KMS-11 (cell line): ENCODE results near the gene MRPS31.
A peak's percentile ranks its signal among the peaks of the same experiment; 100 is the strongest.

Experiments
- H2AFZ ChIP-seq: fragments of 200-600 bp; sonication (generic); 2 replicates; pipeline ENCODE4 v1.6.1; 2016; ENCODE audit warnings: antibody characterized with exemption, mixed run types, low read depth
- H3K27ac ChIP-seq: fragments of 200-600 bp; sonication (generic); 2 replicates; pipeline ENCODE4 v1.6.1; 2016; ENCODE audit warnings: mild to moderate bottlenecking, mixed run types
- H3K27me3 ChIP-seq: fragments of 200-600 bp; sonication (generic); 2 replicates; pipeline ENCODE4 v1.6.1; 2017; ENCODE audit warnings: mild to moderate bottlenecking, low read depth, mixed run types, moderate library complexity; ENCODE audit not compliant: insufficient read depth
- H3K36me3 ChIP-seq: fragments of 200-600 bp; sonication (generic); 2 replicates; pipeline ENCODE4 v1.6.1; 2017; ENCODE audit warnings: mild to moderate bottlenecking, mixed run types; ENCODE audit not compliant: insufficient read depth
- H3K4me1 ChIP-seq: fragments of 200-600 bp; sonication (generic); 2 replicates; pipeline ENCODE4 v1.6.1; 2016; ENCODE audit warnings: mild to moderate bottlenecking, low read depth, mixed run types; ENCODE audit not compliant: poor library complexity, severe bottlenecking
- H3K4me2 ChIP-seq: fragments of 200-600 bp; sonication (generic); 2 replicates; pipeline ENCODE4 v1.7.0; 2016; ENCODE audit warnings: mild to moderate bottlenecking, mixed run types
- H3K4me3 ChIP-seq: fragments of 200-600 bp; sonication (generic); IDR thresholded peaks from 2 replicates; pipeline ENCODE4 v1.6.1; 2017; ENCODE audit warnings: low read depth, low read length, mixed read lengths; ENCODE audit not compliant: insufficient read depth
- H3K79me2 ChIP-seq: fragments of 200-600 bp; sonication (generic); 2 replicates; pipeline ENCODE4 v1.6.1; 2016; ENCODE audit warnings: low read depth, mixed run types; ENCODE audit not compliant: insufficient read depth
- H3K9ac ChIP-seq: fragments of 200-600 bp; sonication (generic); 2 replicates; pipeline ENCODE4 v1.6.1; 2016; ENCODE audit warnings: mild to moderate bottlenecking, mixed run types
- H4K20me1 ChIP-seq: fragments of 200-600 bp; sonication (generic); 2 replicates; pipeline ENCODE4 v1.6.1; 2016; ENCODE audit warnings: mild to moderate bottlenecking, mixed run types; ENCODE audit not compliant: insufficient read depth
- TF ChIP-seq, protein P1 (sequence below): fragments of 200-600 bp; sonication (generic); conservative IDR thresholded peaks from 2 replicates; pipeline ENCODE4 v1.6.1; 2017; ENCODE audit warnings: low read depth, mild to moderate bottlenecking, antibody characterized with exemption, low read length, moderate library complexity, mixed read lengths

Gene MRPS31

DNA sequence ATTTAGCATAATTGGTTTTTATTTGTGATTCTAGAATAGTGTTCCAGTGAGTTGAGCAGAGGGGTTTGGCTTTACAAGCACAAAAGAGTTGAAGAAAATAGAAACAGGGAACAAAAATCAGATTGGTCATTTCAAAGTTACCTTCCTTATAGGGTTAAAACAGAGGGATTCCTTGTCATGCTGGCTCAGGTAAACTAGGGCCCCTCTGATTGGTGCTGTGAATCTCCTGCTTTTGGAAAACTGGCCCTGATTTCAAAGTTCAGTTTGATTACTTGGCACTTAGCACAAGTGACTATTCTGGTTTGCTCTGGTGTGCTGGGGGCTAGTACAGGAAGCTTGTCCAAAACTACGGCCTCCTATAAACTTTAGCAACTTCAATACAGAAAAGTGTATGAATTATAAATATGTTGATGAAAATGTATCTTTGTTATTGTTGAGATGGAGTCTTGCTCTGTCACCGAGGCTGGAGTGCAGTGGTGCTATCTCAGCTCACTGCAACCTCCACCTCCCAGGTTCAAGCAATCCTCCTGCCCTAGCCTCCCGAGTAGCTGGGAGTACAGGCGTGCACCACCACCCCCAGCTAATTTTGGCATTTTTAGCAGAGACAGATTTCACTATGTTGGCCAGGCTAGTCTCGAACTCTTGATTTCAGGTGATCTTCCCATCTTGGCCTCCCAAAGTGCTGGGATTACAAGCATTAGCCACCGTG is 1.9 kb upstream of the MRPS31 start:
- Histone ChIP-seq H3K9ac (no peak overlapping the region), H3K36me3 (no peaks in the 10 kb centered on the region), H3K79me2 (no peaks in the 10 kb centered on the region), H3K4me3 (no peak overlapping the region), H3K27ac (no peak overlapping the region), H3K27me3 (no peaks in the 10 kb centered on the region), H3K4me2 (no peak overlapping the region), H3K4me1 (peaks cover 10% of the 10 kb centered on the region), H2AFZ (no peak overlapping the region), H4K20me1 (no peaks in the 10 kb centered on the region)
- TF ChIP-seq, protein P1, sequence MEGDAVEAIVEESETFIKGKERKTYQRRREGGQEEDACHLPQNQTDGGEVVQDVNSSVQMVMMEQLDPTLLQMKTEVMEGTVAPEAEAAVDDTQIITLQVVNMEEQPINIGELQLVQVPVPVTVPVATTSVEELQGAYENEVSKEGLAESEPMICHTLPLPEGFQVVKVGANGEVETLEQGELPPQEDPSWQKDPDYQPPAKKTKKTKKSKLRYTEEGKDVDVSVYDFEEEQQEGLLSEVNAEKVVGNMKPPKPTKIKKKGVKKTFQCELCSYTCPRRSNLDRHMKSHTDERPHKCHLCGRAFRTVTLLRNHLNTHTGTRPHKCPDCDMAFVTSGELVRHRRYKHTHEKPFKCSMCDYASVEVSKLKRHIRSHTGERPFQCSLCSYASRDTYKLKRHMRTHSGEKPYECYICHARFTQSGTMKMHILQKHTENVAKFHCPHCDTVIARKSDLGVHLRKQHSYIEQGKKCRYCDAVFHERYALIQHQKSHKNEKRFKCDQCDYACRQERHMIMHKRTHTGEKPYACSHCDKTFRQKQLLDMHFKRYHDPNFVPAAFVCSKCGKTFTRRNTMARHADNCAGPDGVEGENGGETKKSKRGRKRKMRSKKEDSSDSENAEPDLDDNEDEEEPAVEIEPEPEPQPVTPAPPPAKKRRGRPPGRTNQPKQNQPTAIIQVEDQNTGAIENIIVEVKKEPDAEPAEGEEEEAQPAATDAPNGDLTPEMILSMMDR: no peak

DNA sequence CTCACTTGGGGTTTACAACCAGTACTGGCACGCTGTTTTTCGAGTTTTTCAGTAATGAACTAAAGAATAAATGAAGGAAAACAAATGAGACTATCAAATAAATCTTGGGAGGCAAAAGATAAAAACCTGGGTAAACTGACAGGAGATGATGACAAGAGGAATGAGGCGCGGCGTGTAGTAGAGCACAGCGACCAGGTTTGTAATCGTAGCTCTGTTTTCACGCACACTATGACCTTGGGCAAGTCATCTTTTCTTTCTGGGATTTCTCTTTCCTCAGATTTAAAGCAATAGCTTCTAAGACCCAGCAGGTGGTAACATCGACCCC is 419 bp downstream of the MRPS31 start:
- Histone ChIP-seq H3K36me3 (no peaks in the 10 kb centered on the region), H2AFZ (peak overlapping the region; percentile 66; the same call in 1 of the 2 replicates), H3K79me2 (no peaks in the 10 kb centered on the region), H3K27me3 (no peaks in the 10 kb centered on the region), H3K4me1 (peaks cover 7% of the 10 kb centered on the region), H3K4me3 (no peak overlapping the region), H4K20me1 (no peaks in the 10 kb centered on the region), H3K27ac (peak overlapping the region; percentile 44; the same call in 1 of the 2 replicates), H3K4me2 (peak overlapping the region; percentile 66), H3K9ac (peak overlapping the region; percentile 47; the same call in 1 of the 2 replicates)
- TF ChIP-seq, protein P1: no peak

DNA sequence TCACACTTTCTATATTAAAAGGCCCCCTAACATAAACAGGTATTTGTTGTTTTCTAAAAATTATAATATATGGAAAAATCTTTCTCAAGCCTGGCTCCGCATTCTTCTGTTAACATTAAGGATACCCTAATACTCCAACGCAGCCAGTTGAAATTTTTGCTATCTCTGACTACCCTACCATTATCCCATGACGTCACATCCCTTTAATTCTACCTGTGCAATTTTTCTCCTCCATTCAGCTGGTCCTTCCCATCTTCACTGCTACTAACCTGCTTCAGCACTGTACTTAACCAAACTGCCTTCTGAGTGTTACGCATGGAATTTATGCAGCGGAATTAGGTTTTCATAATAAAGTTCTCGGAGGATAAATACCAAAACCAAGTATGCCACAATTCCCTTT is 1.0 kb downstream of the MRPS31 start:
- H3K36me3 ChIP-seq: no peaks in the 10 kb centered on the region
- H3K4me3 ChIP-seq: no peak overlapping the region
- H3K4me1 ChIP-seq: peaks cover 7% of the 10 kb centered on the region
- H3K9ac ChIP-seq: no peak overlapping the region
- H3K27me3 ChIP-seq: no peaks in the 10 kb centered on the region
- H3K79me2 ChIP-seq: no peaks in the 10 kb centered on the region
- TF ChIP-seq, protein P1: no peak
- no peak overlapping the region for H2AFZ ChIP-seq
- H4K20me1 ChIP-seq: no peaks in the 10 kb centered on the region
- peak overlapping the region; percentile 66 for H3K4me2 ChIP-seq
- no peak overlapping the region for H3K27ac ChIP-seq

DNA sequence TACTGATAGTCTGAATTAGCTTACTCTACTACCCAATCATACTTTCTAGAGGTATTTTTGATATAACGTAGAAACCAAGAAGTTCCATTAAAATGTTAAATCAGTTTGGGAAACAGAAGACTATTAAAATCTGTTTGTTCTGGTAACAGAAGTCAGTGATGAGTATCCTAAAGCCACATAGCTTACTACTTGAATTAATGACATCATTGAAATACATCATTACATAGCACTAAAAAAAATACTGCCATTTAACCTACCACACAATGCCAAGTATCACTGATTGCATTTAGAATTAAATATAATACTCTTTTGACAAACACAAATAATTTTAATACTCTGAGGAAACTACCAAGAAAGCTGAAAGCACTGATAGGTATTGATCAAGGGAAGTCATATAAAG is 5.4 kb downstream of the MRPS31 start:
- Histone ChIP-seq H3K9ac (no peak overlapping the region), H3K27ac (no peak overlapping the region), H3K4me1 (peaks cover 7% of the 10 kb centered on the region), H3K79me2 (no peaks in the 10 kb centered on the region), H4K20me1 (no peaks in the 10 kb centered on the region), H3K27me3 (no peaks in the 10 kb centered on the region), H3K4me2 (no peak overlapping the region), H2AFZ (no peak overlapping the region), H3K36me3 (no peaks in the 10 kb centered on the region), H3K4me3 (no peak overlapping the region)
- TF ChIP-seq, protein P1: no peak
